PC-9 (cell line): ENCODE data around the gene ITPR3. TPM values are rescaled to one million over a fixed set of nuclear protein-coding genes. Genes with fewer than 3 reads are reported as not detected.

ENCODE experiments used
- BruUV-seq: library from RNA; stranded (reverse); fragments of 400-500 nt; replicated peaks from 2 replicates; lab custom pipeline; 2021; lab: Mats Ljungman, UMichigan
- CTCF ChIA-PET: fragments of 300-600 bp; sonication (Branson Sonifier 250); formaldehyde crosslinking; loops from one replicate; lab custom pipeline; 2022; ENCODE audit warnings: antibody characterized with exemption; lab: Charles Lee
- POLR2A ChIA-PET: fragments of 300-600 bp; sonication (Branson Sonifier 250); formaldehyde crosslinking; loops from one replicate; lab custom pipeline; 2022; ENCODE audit warnings: antibody characterized with exemption; ENCODE audit not compliant: unreplicated experiment; lab: Charles Lee
- DNase-seq, 2 experiments: peaks; one replicate each; pipeline versions ENCODE4 v3.0.0 to v3.0.0-alpha.2; 2015 to 2022; ENCODE audit warnings: mixed read lengths in 1 of 2
- H2AFZ ChIP-seq: fragments of 200-600 bp; sonication (generic); 2 replicates; pipeline ENCODE4 v1.8.1; 2017; ENCODE audit warnings: antibody characterized with exemption
- H3F3A ChIP-seq: fragments of 200-600 bp; sonication (generic); 2 replicates; pipeline ENCODE4 v1.8.1; 2017; ENCODE audit warnings: antibody characterized with exemption, mild to moderate bottlenecking, low read depth; ENCODE audit not compliant: insufficient read depth
- H3K27ac ChIP-seq: fragments of 200-600 bp; sonication (generic); 2 replicates; pipeline ENCODE4 v1.6.1; 2016; ENCODE audit warnings: mixed run types
- H3K27me3 ChIP-seq: fragments of 200-600 bp; sonication (generic); 2 replicates; pipeline ENCODE4 v1.6.1; 2016; ENCODE audit warnings: low read depth, mixed run types; ENCODE audit not compliant: insufficient read depth
- H3K36me3 ChIP-seq: fragments of 200-600 bp; sonication (generic); 2 replicates; pipeline ENCODE4 v1.6.1; 2016; ENCODE audit warnings: low read depth, mixed run types
- H3K4me1 ChIP-seq: fragments of 200-600 bp; sonication (generic); replicated peaks from 2 replicates; pipeline ENCODE4 v1.6.1; 2016; ENCODE audit warnings: mixed run types; ENCODE audit not compliant: insufficient read depth
- H3K4me2 ChIP-seq: fragments of 200-600 bp; sonication (generic); 2 replicates; pipeline ENCODE4 v1.6.1; 2017; ENCODE audit warnings: mixed run types
- H3K4me3 ChIP-seq: fragments of 200-600 bp; sonication (generic); 2 replicates; pipeline ENCODE4 v1.6.1; 2016; ENCODE audit warnings: mixed run types
- H3K79me2 ChIP-seq: fragments of 200-600 bp; sonication (generic); 2 replicates; pipeline ENCODE4 v1.6.1; 2017; ENCODE audit warnings: low read depth, mixed run types
- H3K9me2 ChIP-seq: fragments of 200-600 bp; sonication (generic); 2 replicates; pipeline ENCODE4 v1.8.1; 2017; ENCODE audit warnings: mild to moderate bottlenecking; ENCODE audit not compliant: insufficient read depth
- H3K9me3 ChIP-seq: fragments of 200-600 bp; sonication (generic); 2 replicates; pipeline ENCODE4 v1.8.1; 2016; ENCODE audit warnings: low read depth; ENCODE audit not compliant: insufficient read depth
- H4K20me1 ChIP-seq: fragments of 200-600 bp; sonication (generic); 2 replicates; pipeline ENCODE4 v1.8.1; 2017; ENCODE audit not compliant: insufficient read depth
- CTCF ChIP-seq: fragments of 200-600 bp; sonication (generic); conservative IDR thresholded peaks from 2 replicates; pipeline ENCODE4 v1.6.1; 2017; ENCODE audit warnings: mixed run types, antibody characterized with exemption, mild to moderate bottlenecking, moderate library complexity
- EZH2 ChIP-seq: fragments of 200-600 bp; sonication (generic); IDR thresholded peaks from 2 replicates; pipeline ENCODE4 v1.8.0; 2017; ENCODE audit warnings: antibody characterized with exemption, low read depth
- intact Hi-C: fragments of 100-400 bp; cut with micrococcal nuclease; formaldehyde crosslinking; loops from one replicate; pipeline ENCODE4 v1.10.0; 2022; ENCODE audit not compliant: unreplicated experiment
- total RNA-seq: library from RNA; stranded (reverse); gene quantifications from 2 replicates; pipeline ENCODE4 v1.2.3, GENCODE V29; 2021

ITPR3 gene
- total RNA-seq, 1 experiment from 2014 or later: 86.9 TPM

- Histone ChIP-seq H3K36me3 (0 out of 2 replicates have a peak, but pooled peaks cover 4% of the 10 kb centered on the region), H3K4me3 (no peak overlapping the region), H4K20me1 (no peaks in the 10 kb centered on the region), H3K4me1 (peaks cover 6% of the 10 kb centered on the region), H3K27ac (no peak overlapping the region), H3K9me2 (no peaks in the 10 kb centered on the region), H2AFZ (no peak overlapping the region), H3K79me2 (no peaks in the 10 kb centered on the region), H3K9me3 (no peaks in the 10 kb centered on the region), H3K4me2 (no peak overlapping the region), H3F3A (peaks cover 46% of the 10 kb centered on the region; the same call in 1 of the 2 replicates), H3K27me3 (no peaks in the 10 kb centered on the region)
- POLR2A ChIA-PET: no interaction called here
- no peak for DNase-seq
- intact Hi-C loops: no loop called here
- no TSS peak for BruUV-seq
- no peak for TF ChIP-seq EZH2
- TF ChIP-seq CTCF: no peak
- CTCF ChIA-PET: no interaction called here
Measured at GRCh38 chr6:33667776-33668175, 46.7 kb downstream of the ITPR3 start.

DNA sequence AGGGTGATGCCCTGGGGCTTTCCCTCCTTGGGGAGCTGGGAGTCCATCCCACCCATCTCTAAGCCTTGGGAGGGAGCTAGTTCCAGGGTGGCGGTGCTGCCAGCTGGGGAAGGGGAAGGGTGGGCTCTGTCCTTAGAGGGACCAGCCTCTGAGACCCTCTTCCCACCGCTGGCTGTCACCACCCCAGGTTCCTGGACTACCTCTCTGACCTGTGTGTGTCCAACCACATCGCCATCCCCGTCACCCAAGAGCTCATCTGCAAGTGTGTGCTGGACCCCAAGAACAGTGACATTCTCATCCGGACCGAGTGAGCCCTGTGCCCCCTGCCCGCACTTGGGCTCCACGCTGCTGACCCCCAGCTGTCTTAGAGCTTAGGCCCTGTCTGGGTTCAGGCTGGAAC, 47.2 kb downstream of the ITPR3 start:
- BruUV-seq: no TSS peak
- H3K27ac ChIP-seq: peak overlapping the region; percentile 29; the same call in 1 of the 2 replicates
- intact Hi-C loops: no loop called here
- no peak overlapping the region for H3K4me2 ChIP-seq
- no peaks in the 10 kb centered on the region for H3K9me3 ChIP-seq
- peaks cover 11% of the 10 kb centered on the region for H3K4me1 ChIP-seq
- no peaks in the 10 kb centered on the region for H3K79me2 ChIP-seq
- TF ChIP-seq CTCF (no peak), EZH2 (no peak)
- CTCF ChIA-PET: no interaction called here
- no peaks in the 10 kb centered on the region for H3K27me3 ChIP-seq
- no peak overlapping the region for H3K4me3 ChIP-seq
- H3K9me2 ChIP-seq: no peaks in the 10 kb centered on the region
- POLR2A ChIA-PET: interaction anchor here (0.6 kb wide), 1 partner anchor 71 kb away, joined by 3 read pairs; no protein-coding TSS in a partner anchor
- H2AFZ ChIP-seq: no peak overlapping the region
- 0 out of 2 replicates have a peak, but pooled peaks cover 4% of the 10 kb centered on the region for H3K36me3 ChIP-seq
- no peak for DNase-seq
- H4K20me1 ChIP-seq: no peaks in the 10 kb centered on the region
- peaks cover 46% of the 10 kb centered on the region; the same call in 1 of the 2 replicates for H3F3A ChIP-seq

- Histone ChIP-seq H3K27me3 (no peaks in the 10 kb centered on the region), H3K79me2 (no peaks in the 10 kb centered on the region), H3K4me3 (no peak overlapping the region), H3K4me1 (peaks cover 15% of the 10 kb centered on the region), H3K4me2 (no peak overlapping the region), H3K36me3 (0 out of 2 replicates have a peak, but pooled peaks cover 9% of the 10 kb centered on the region), H2AFZ (no peak overlapping the region), H3K27ac (peak overlapping the region; percentile 29; the same call in 1 of the 2 replicates), H3K9me2 (no peaks in the 10 kb centered on the region), H3K9me3 (no peaks in the 10 kb centered on the region), H3F3A (peaks cover 46% of the 10 kb centered on the region; the same call in 1 of the 2 replicates), H4K20me1 (no peaks in the 10 kb centered on the region)
- ChIA-PET CTCF (no interaction called here), POLR2A (interaction anchor here (0.6 to 0.7 kb wide), 4 partner anchors 10 to 926 kb away, joined by 3 read pairs; no protein-coding TSS in a partner anchor)
- peak; percentile 74 to 81 for DNase-seq
- intact Hi-C loops: no loop called here
- BruUV-seq: no TSS peak
- TF ChIP-seq CTCF (no peak), EZH2 (no peak)
Measured at GRCh38 chr6:33668914-33669313, 47.8 kb downstream of the ITPR3 start.
